Thoracic aorta (tissue), 2 donors: ENCODE measurements around the gene ARHGEF6. TPM values are rescaled to one million over a fixed set of nuclear protein-coding genes. Genes with fewer than 3 reads are reported as not detected.

Experiments used
- ATAC-seq: fragments of 150-250 bp; one replicate; pipeline ENCODE4 v1.8.0; 2017; ENCODE audit warnings: low read depth; ENCODE audit not compliant: insufficient number of reproducible peaks, low FRiP score
- DNase-seq: peaks from one replicate; pipeline ENCODE4 v3.0.0-alpha.2; 2020; ENCODE audit warnings: low spot score
- H3K27ac ChIP-seq, 2 donors: fragments of 200-600 bp; sonication (generic); 1 replicate in 1 of 2; 2 replicates in 1 of 2; pipeline ENCODE4 v1.5.1; 2016; ENCODE audit warnings: mild to moderate bottlenecking in 2 of 2, moderate library complexity in 2 of 2
- H3K27me3 ChIP-seq: fragments of 200-600 bp; sonication (generic); replicated peaks from 2 replicates; pipeline ENCODE4 v1.6.0; 2016; ENCODE audit warnings: mild to moderate bottlenecking; ENCODE audit not compliant: insufficient read depth
- H3K36me3 ChIP-seq: fragments of 200-600 bp; sonication (generic); one replicate; pipeline ENCODE4 v1.5.1; 2016
- H3K4me1 ChIP-seq, 2 donors: fragments of 200-600 bp; sonication (generic); 1 replicate in 1 of 2; 2 replicates in 1 of 2; pipeline versions ENCODE4 v1.5.1 to v1.6.0; 2016; ENCODE audit warnings: low read depth in 2 of 2, mild to moderate bottlenecking in 1 of 2; ENCODE audit not compliant: control insufficient read depth in 1 of 2
- H3K4me3 ChIP-seq: fragments of 200-600 bp; sonication (generic); 2 replicates; pipeline ENCODE4 v1.5.1; 2016; ENCODE audit warnings: mild to moderate bottlenecking
- H3K9me3 ChIP-seq: fragments of 200-600 bp; sonication (generic); 2 replicates; pipeline ENCODE4 v1.5.1; 2016
- CTCF ChIP-seq: fragments of 200-600 bp; sonication (generic); IDR thresholded peaks from one replicate; pipeline ENCODE4 v1.5.1; 2019; ENCODE audit warnings: antibody characterized with exemption
- total RNA-seq, 2 donors: library from RNA; depleted of rRNA; stranded (reverse); fragments of >200 nt; gene quantifications; one replicate each; pipeline versions ENCODE4 v1.1.0 to v1.2.3, GENCODE V29; 2016

Gene ARHGEF6
- total RNA-seq, 2 donors from 2014 or later = 25.7 to 34.8 TPM

- ATAC-seq (no peak), DNase-seq (no peak)
- no peak for TF ChIP-seq CTCF
- Histone ChIP-seq H3K4me1 (peaks cover 4 to 17% of the 10 kb centered on the region in 2 donors), H3K27ac (no peak overlapping the region), H3K27me3 (no peaks in the 10 kb centered on the region), H3K4me3 (no peak overlapping the region), H3K36me3 (no peaks in the 10 kb centered on the region), H3K9me3 (no peaks in the 10 kb centered on the region)
Measured at GRCh38 chrX:136712650-136713310, 68.0 kb downstream of the ARHGEF6 start.

GRCh38 chrX:136711147-136711546, 69.6 kb downstream of the ARHGEF6 start:
- DNase-seq = no peak
- no peak for ATAC-seq
- peak; percentile 11 for TF ChIP-seq CTCF

GRCh38 chrX:136710325-136710951, 70.3 kb downstream of the ARHGEF6 start:
- Histone ChIP-seq H3K4me1 (peaks cover 4 to 17% of the 10 kb centered on the region in 2 donors), H3K36me3 (no peaks in the 10 kb centered on the region), H3K9me3 (no peaks in the 10 kb centered on the region), H3K27ac (no peak overlapping the region), H3K27me3 (no peaks in the 10 kb centered on the region), H3K4me3 (no peak overlapping the region)
- no peak for TF ChIP-seq CTCF
- no peak for DNase-seq
- no peak for ATAC-seq

More at GRCh38 chrX:136711147-136711546, 69.6 kb downstream of the ARHGEF6 start:
- peaks cover 4 to 17% of the 10 kb centered on the region in 2 donors for H3K4me1 ChIP-seq
- H3K27me3 ChIP-seq = no peaks in the 10 kb centered on the region
- H3K4me3 ChIP-seq = no peak overlapping the region
- no peaks in the 10 kb centered on the region for H3K9me3 ChIP-seq
- H3K27ac ChIP-seq = no peak overlapping the region
- no peaks in the 10 kb centered on the region for H3K36me3 ChIP-seq

GRCh38 chrX:136708348-136708747, 72.4 kb downstream of the ARHGEF6 start:
- H3K9me3 ChIP-seq = no peaks in the 10 kb centered on the region
- ATAC-seq = no peak
- TF ChIP-seq CTCF = no peak

GRCh38 chrX:136697156-136697555, 83.6 kb downstream of the ARHGEF6 start:
- Histone ChIP-seq H3K27me3 (no peaks in the 10 kb centered on the region), H3K27ac (no peak overlapping the region), H3K4me3 (no peak overlapping the region), H3K36me3 (no peaks in the 10 kb centered on the region), H3K4me1 (no peaks in the 10 kb centered on the region), H3K9me3 (no peaks in the 10 kb centered on the region)
- ATAC-seq = no peak
- no peak for TF ChIP-seq CTCF
- no peak for DNase-seq

More at GRCh38 chrX:136708348-136708747, 72.4 kb downstream of the ARHGEF6 start:
- H3K4me1 ChIP-seq = peaks cover 4 to 17% of the 10 kb centered on the region in 2 donors
- H3K27ac ChIP-seq = no peak overlapping the region
- no peaks in the 10 kb centered on the region for H3K27me3 ChIP-seq
- DNase-seq = no peak
- H3K36me3 ChIP-seq = no peaks in the 10 kb centered on the region
- no peak overlapping the region for H3K4me3 ChIP-seq
